ENCODE measurements around the gene SPTBN2. TPM values are rescaled to one million over a fixed set of nuclear protein-coding genes. Genes with fewer than 3 reads are reported as not detected.

SPTBN2 gene
- total RNA-seq, 1 donor from 2014 or later, result 62.4 TPM

GRCh38 chr11:66685276-66686099 lies 43.5 kb downstream of the SPTBN2 start:
- DNase-seq (ENCODE audit: low spot score in 2 of 2, unreplicated experiment in 2 of 2), result no peak
- TF ChIP-seq, protein P1, sequence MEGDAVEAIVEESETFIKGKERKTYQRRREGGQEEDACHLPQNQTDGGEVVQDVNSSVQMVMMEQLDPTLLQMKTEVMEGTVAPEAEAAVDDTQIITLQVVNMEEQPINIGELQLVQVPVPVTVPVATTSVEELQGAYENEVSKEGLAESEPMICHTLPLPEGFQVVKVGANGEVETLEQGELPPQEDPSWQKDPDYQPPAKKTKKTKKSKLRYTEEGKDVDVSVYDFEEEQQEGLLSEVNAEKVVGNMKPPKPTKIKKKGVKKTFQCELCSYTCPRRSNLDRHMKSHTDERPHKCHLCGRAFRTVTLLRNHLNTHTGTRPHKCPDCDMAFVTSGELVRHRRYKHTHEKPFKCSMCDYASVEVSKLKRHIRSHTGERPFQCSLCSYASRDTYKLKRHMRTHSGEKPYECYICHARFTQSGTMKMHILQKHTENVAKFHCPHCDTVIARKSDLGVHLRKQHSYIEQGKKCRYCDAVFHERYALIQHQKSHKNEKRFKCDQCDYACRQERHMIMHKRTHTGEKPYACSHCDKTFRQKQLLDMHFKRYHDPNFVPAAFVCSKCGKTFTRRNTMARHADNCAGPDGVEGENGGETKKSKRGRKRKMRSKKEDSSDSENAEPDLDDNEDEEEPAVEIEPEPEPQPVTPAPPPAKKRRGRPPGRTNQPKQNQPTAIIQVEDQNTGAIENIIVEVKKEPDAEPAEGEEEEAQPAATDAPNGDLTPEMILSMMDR (IDR thresholded peaks at IDR 0.05; ENCODE audit: unreplicated experiment), result no peak
- peaks cover 23% of the 10 kb centered on the region for H3K36me3 Mint-ChIP-seq
- peak overlapping the region; percentile 70 for H3K27ac Mint-ChIP-seq
- H3K9me3 Mint-ChIP-seq, result no peaks in the 10 kb centered on the region
- H3K4me3 Mint-ChIP-seq, result no peak overlapping the region
- H3K4me1 Mint-ChIP-seq, result peaks cover 10% of the 10 kb centered on the region
- no peaks in the 10 kb centered on the region for H3K27me3 Mint-ChIP-seq (ENCODE audit: low read depth)

GRCh38 chr11:66684635-66685034 lies 44.4 kb downstream of the SPTBN2 start:
- peaks cover 23% of the 10 kb centered on the region for H3K36me3 Mint-ChIP-seq
- no peak overlapping the region for H3K4me3 Mint-ChIP-seq
- no peak for DNase-seq (ENCODE audit: low spot score in 2 of 2, unreplicated experiment in 2 of 2)
- peak overlapping the region; percentile 57 for H3K27ac Mint-ChIP-seq
- H3K4me1 Mint-ChIP-seq, result peaks cover 10% of the 10 kb centered on the region
- H3K27me3 Mint-ChIP-seq (ENCODE audit: low read depth), result no peaks in the 10 kb centered on the region
- H3K9me3 Mint-ChIP-seq, result no peaks in the 10 kb centered on the region
- TF ChIP-seq, protein P1 (IDR thresholded peaks at IDR 0.05; ENCODE audit: unreplicated experiment), result no peak

GRCh38 chr11:66683877-66684276 lies 45.1 kb downstream of the SPTBN2 start:
- TF ChIP-seq, protein P1 (IDR thresholded peaks at IDR 0.05; ENCODE audit: unreplicated experiment), result no peak
- H3K36me3 Mint-ChIP-seq, result peaks cover 20% of the 10 kb centered on the region
- H3K4me1 Mint-ChIP-seq, result peaks cover 10% of the 10 kb centered on the region
- no peaks in the 10 kb centered on the region for H3K27me3 Mint-ChIP-seq (ENCODE audit: low read depth)
- no peaks in the 10 kb centered on the region for H3K9me3 Mint-ChIP-seq
- DNase-seq (ENCODE audit: low spot score in 2 of 2, unreplicated experiment in 2 of 2), result no peak
- no peak overlapping the region for H3K27ac Mint-ChIP-seq
- no peak overlapping the region for H3K4me3 Mint-ChIP-seq

DNA sequence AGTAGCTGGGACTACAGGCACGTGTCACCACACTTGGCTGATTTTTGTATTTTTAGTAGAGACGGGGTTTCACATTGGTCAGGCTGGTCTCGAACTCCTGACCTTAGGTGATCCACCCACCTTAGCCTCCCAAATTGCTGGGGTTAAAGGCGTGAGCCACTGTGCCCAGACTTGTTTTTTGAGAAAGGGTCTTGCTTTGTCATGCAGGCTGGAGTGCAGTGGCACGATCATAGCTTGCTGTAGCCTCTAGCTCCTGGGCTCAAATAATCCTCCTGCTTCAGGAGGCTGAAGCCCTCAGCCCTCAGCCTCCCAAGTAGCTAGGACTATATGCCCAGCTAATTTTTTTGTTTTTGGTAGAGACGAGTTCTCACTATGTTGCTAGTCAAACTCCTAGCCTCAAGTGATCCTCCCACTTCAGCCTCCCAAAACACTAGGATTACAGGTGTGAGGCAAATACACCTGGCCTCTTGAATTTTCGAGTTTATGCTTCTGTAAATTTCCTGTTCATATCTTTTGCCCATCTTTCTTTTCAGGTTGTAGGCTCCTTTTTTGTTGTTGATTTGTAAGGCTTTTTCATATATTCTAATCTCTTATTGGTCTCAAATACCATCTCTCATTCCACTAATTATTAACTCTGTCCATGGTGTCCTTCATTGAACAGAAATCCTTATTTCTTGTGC lies 47.9 kb downstream of the SPTBN2 start:
- no peaks in the 10 kb centered on the region for H3K27me3 Mint-ChIP-seq (ENCODE audit: low read depth)

GRCh38 chr11:66677599-66678375 lies 51.2 kb downstream of the SPTBN2 start, which contains the start of gene RBM4B:
TSS of gene RBM4B (minus strand) at chr11:66677887. CDS start at chr11:66677079, 808 bp downstream.
- peaks cover 33% of the 10 kb centered on the region for H3K4me1 Mint-ChIP-seq
- H3K27me3 Mint-ChIP-seq (ENCODE audit: low read depth), result no peaks in the 10 kb centered on the region
- peaks cover 5% of the 10 kb centered on the region for H3K36me3 Mint-ChIP-seq
- peak; percentile 93 to 96 for DNase-seq (ENCODE audit: low spot score in 2 of 2, unreplicated experiment in 2 of 2)
- H3K9me3 Mint-ChIP-seq, result no peaks in the 10 kb centered on the region
- peak within 1 kb of the TSS; percentile 95 for H3K4me3 Mint-ChIP-seq
- TF ChIP-seq, protein P1 (IDR thresholded peaks at IDR 0.05; ENCODE audit: unreplicated experiment), result no peak
- H3K27ac Mint-ChIP-seq, result peak within 1 kb of the TSS; percentile 100

More for the DNA sequence above, 47.9 kb downstream of the SPTBN2 start:
- no peak for DNase-seq (ENCODE audit: low spot score in 2 of 2, unreplicated experiment in 2 of 2)
- Mint-ChIP-seq H3K4me3 (no peak overlapping the region), H3K9me3 (no peaks in the 10 kb centered on the region), H3K4me1 (peaks cover 16% of the 10 kb centered on the region), H3K36me3 (peaks cover 17% of the 10 kb centered on the region), H3K27ac (no peak overlapping the region)
- TF ChIP-seq, protein P1 (IDR thresholded peaks at IDR 0.05; ENCODE audit: unreplicated experiment), result no peak
